HCT116 (cell line): ENCODE results near the gene GPHA2.

Source experiments
- EZH2phosphoT487 ChIP-seq: fragments of 200-600 bp; IDR thresholded peaks from 2 replicates; pipeline ENCODE4 v1.6.1; 2018; ENCODE audit warnings: antibody characterized with exemption, borderline replicate concordance
- POLR2AphosphoS5 ChIP-seq: IDR thresholded peaks from 2 replicates; pipeline ENCODE4 v1.6.1; 2011; ENCODE audit warnings: mild to moderate bottlenecking, low read depth, low read length, moderate library complexity
- ZBTB33 ChIP-seq: IDR thresholded peaks from 2 replicates; pipeline ENCODE4 v1.6.1; 2011; ENCODE audit warnings: mild to moderate bottlenecking, low read length, moderate library complexity; ENCODE audit not compliant: insufficient replicate concordance; ENCODE audit errors: extremely low read depth
- TF ChIP-seq, protein P1 (sequence below), 3 experiments: fragments of 200-600 bp in 1 of 3; sonication (generic) in 1 of 3; IDR thresholded peaks in 2 of 3; conservative IDR thresholded peaks in 1 of 3; 2 replicates each; pipeline ENCODE4 v1.5.1; 2012 to 2017; ENCODE audit warnings: low read depth in 2 of 3, low read length in 2 of 3, antibody characterized with exemption in 1 of 3, borderline replicate concordance in 1 of 3, control low read depth in 1 of 3, mild to moderate bottlenecking in 1 of 3, mixed read lengths in 1 of 3, mixed run types in 1 of 3, moderate library complexity in 1 of 3; ENCODE audit not compliant: insufficient read depth in 1 of 3
- TF ChIP-seq, protein P2 (sequence below): IDR thresholded peaks from 2 replicates; pipeline ENCODE4 v1.6.1; 2012

GRCh38 chr11:64969209-64969608, 33.5 kb upstream of the GPHA2 start:
- TF ChIP-seq, protein P1, sequence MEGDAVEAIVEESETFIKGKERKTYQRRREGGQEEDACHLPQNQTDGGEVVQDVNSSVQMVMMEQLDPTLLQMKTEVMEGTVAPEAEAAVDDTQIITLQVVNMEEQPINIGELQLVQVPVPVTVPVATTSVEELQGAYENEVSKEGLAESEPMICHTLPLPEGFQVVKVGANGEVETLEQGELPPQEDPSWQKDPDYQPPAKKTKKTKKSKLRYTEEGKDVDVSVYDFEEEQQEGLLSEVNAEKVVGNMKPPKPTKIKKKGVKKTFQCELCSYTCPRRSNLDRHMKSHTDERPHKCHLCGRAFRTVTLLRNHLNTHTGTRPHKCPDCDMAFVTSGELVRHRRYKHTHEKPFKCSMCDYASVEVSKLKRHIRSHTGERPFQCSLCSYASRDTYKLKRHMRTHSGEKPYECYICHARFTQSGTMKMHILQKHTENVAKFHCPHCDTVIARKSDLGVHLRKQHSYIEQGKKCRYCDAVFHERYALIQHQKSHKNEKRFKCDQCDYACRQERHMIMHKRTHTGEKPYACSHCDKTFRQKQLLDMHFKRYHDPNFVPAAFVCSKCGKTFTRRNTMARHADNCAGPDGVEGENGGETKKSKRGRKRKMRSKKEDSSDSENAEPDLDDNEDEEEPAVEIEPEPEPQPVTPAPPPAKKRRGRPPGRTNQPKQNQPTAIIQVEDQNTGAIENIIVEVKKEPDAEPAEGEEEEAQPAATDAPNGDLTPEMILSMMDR (IDR thresholded peaks at IDR 0.05 in 2 of 3, conservative IDR thresholded peaks at IDR 0.05 in 1 of 3; ENCODE audit: borderline replicate concordance in 1 of 3, insufficient read depth in 1 of 3, low read depth in 2 of 3, low read length in 2 of 3) = no peak
- TF ChIP-seq, protein P2, sequence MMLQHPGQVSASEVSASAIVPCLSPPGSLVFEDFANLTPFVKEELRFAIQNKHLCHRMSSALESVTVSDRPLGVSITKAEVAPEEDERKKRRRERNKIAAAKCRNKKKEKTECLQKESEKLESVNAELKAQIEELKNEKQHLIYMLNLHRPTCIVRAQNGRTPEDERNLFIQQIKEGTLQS = no peak
- TF ChIP-seq EZH2phosphoT487 (no peak), POLR2AphosphoS5 (no peak), ZBTB33 (no peak)
